ENCODE results near the gene SYT2. TPM values are rescaled to one million over a fixed set of nuclear protein-coding genes. Genes with fewer than 3 reads are reported as not detected.
A peak's percentile ranks its signal among the peaks of the same experiment; 100 is the strongest.

SYT2 gene
- total RNA-seq, 1 donor from 2014 or later = 0.06 TPM

DNA sequence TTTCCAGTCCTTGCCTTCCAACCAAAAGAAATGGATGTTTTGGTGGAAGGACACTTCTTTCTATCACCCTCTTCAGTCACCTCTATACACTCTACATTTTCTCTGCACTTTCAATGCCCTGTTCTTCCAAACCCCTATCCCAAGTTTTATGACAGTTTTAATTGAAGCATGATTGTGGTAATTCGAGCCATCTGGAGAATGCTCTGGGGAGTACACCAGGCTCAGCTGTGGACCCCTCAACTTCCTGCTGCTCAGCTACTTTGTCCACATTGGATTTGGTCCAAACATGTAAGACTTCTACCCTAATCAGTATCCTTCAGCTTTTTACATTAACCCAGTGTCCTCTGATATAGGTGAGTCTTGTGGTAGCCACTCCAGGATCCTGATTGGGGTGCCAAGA is 129.6 kb downstream of the SYT2 start:
- ATAC-seq (no peak), DNase-seq (no peak)
- Histone ChIP-seq H3K4me1 (peaks cover 33% of the 10 kb centered on the region), H3K27me3 (no peaks in the 10 kb centered on the region), H3K4me3 (no peak overlapping the region), H3K36me3 (peaks cover 30% of the 10 kb centered on the region), H3K9me3 (no peaks in the 10 kb centered on the region), H3K27ac (no peak overlapping the region)
- TF ChIP-seq CTCF (IDR thresholded peaks at IDR 0.05) = no peak
- intact Hi-C loops (cut with DNase I) = no loop called here

DNA sequence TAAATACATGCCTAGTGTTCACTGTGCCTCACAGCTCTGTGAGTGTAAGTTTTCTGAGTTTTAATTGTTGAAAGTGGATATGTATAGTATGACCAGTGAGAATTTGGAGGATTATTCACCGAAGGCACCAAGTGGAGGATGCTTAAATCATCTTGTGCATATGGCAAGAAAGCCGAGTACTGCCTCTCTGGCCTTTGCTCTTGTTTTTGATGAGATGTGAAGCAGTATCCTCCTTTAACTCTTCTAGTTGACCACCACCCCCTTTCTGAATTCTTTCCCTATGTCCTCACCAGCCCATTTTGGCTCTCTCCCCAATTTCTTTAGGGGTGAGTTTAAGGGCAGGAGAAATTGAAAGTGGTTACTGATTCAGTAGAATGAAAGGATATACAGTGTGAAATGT is 130.4 kb downstream of the SYT2 start:
- Histone ChIP-seq H3K9me3 (no peaks in the 10 kb centered on the region), H3K36me3 (peaks cover 30% of the 10 kb centered on the region), H3K27ac (no peak overlapping the region), H3K27me3 (no peaks in the 10 kb centered on the region), H3K4me3 (no peak overlapping the region), H3K4me1 (peaks cover 33% of the 10 kb centered on the region)
- DNase-seq (no peak), ATAC-seq (no peak)
- TF ChIP-seq CTCF (IDR thresholded peaks at IDR 0.05) = no peak
- intact Hi-C loops (cut with DNase I) = no loop called here

DNA sequence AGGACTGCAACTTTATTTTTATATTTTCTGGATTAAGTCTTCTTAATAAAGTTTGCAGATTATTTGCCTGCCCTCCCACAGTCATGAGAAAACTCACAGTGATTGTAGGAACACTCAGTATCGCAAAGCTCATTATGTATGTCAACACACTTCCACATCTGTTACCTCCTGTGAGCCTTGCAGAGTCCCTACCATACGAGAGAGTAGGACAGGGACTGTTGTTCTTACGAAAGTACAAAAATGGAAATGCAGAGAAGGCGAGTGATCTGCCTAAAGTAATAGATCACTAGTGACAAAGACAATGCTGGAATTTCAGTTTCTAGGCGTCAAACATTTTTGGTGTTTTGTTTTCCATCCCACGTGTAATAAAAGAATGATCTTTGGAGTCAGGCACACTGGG is 131.7 kb downstream of the SYT2 start:
- H3K36me3 ChIP-seq = peaks cover 30% of the 10 kb centered on the region
- no peaks in the 10 kb centered on the region for H3K27me3 ChIP-seq
- no peak for TF ChIP-seq CTCF (IDR thresholded peaks at IDR 0.05)
- H3K4me1 ChIP-seq = peaks cover 33% of the 10 kb centered on the region
- intact Hi-C loops (cut with DNase I) = no loop called here
- H3K9me3 ChIP-seq = no peaks in the 10 kb centered on the region
- H3K4me3 ChIP-seq = no peak overlapping the region
- H3K27ac ChIP-seq = no peak overlapping the region
- ATAC-seq (peak; percentile 25), DNase-seq (no peak)

DNA sequence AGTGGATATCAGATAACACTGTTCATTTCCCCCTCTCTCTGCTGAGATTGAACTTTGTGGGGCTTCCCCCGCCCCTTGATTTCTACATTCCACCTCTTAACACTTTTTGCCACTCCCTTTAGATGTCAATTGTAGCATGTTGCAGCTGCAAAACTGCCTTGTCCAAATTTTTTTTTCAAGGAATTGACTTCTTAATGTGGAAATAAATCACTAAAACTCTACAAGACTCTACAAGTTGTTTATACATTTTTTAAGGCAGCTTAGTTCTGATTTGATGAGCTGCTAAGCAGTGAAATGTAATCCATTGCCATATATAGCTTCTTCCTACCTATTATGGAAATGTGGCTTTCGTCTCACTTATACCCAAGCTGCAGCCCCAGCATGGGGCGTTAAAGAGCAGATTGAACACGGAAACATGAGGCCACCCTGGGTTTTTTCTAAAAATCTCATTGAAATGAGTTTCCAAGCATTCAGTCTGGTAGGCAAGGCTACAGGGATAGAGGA is 132.2 kb downstream of the SYT2 start:
- intact Hi-C loops (cut with DNase I) = no loop called here
- no peak for DNase-seq
- no peak for ATAC-seq
- H3K4me1 ChIP-seq = peaks cover 33% of the 10 kb centered on the region
- no peak overlapping the region for H3K4me3 ChIP-seq
- peaks cover 30% of the 10 kb centered on the region for H3K36me3 ChIP-seq
- no peak overlapping the region for H3K27ac ChIP-seq
- H3K27me3 ChIP-seq = no peaks in the 10 kb centered on the region
- no peaks in the 10 kb centered on the region for H3K9me3 ChIP-seq
- TF ChIP-seq CTCF (IDR thresholded peaks at IDR 0.05) = no peak

- Histone ChIP-seq H3K27ac (no peak overlapping the region), H3K27me3 (no peaks in the 10 kb centered on the region), H3K36me3 (peaks cover 27% of the 10 kb centered on the region), H3K9me3 (no peaks in the 10 kb centered on the region), H3K4me3 (no peak overlapping the region), H3K4me1 (peaks cover 33% of the 10 kb centered on the region)
- DNase-seq = no peak
- ATAC-seq = no peak
- TF ChIP-seq CTCF (IDR thresholded peaks at IDR 0.05) = no peak
- intact Hi-C loops (cut with DNase I) = no loop called here
Measured at GRCh38 chr1:202577381-202577780, 132.9 kb downstream of the SYT2 start.

DNA sequence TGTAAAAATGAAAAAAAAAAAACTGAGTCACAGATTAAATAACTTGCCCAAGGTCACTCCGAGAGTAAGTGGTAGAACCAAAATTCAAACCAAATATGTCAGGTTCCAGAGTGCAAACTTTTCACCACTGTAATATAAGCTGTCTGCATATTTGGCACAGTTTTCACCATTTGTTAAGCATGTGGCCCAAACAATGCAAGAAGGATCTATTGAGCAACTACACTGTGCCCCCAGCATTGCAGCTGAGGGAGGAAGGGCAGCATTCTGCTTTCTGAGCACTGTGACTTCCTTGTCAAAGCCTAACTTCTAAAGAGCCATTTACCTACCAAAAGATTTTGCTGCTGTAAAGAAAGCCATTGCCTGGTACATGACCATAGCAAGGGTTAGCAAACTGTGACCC is 133.4 kb downstream of the SYT2 start:
- no peak overlapping the region for H3K27ac ChIP-seq
- peak; percentile 42 for ATAC-seq

More for the DNA sequence above, 133.4 kb downstream of the SYT2 start:
- intact Hi-C loops (cut with DNase I) = no loop called here
- no peaks in the 10 kb centered on the region for H3K9me3 ChIP-seq
- H3K4me3 ChIP-seq = no peak overlapping the region
- H3K4me1 ChIP-seq = peaks cover 33% of the 10 kb centered on the region
- H3K27me3 ChIP-seq = no peaks in the 10 kb centered on the region
- DNase-seq = no peak
- peaks cover 26% of the 10 kb centered on the region for H3K36me3 ChIP-seq
- no peak for TF ChIP-seq CTCF (IDR thresholded peaks at IDR 0.05)

Data from upper lobe of right lung (tissue), 1 donor.